Amniotic stem cell (primary cell): ENCODE data around the gene SLC7A5.
"Not testable (repeated sequence)": the region's sequence is repeated elsewhere in the genome, so short reads cannot be mapped to it uniquely, and the experiment has no call there.

ENCODE experiments used
- DNase-seq: peaks from one replicate; lab custom pipeline; 2025; lab: John Stamatoyannopoulos, UW

SLC7A5 gene

GRCh38 chr16:87822108-87822970, 47.0 kb downstream of the SLC7A5 start:
- DNase-seq, result no peak

- no peak for DNase-seq
Observed at GRCh38 chr16:87821376-87822107, 47.8 kb downstream of the SLC7A5 start.

- no peak for DNase-seq
Observed at GRCh38 chr16:87819983-87820382, 49.3 kb downstream of the SLC7A5 start.

- DNase-seq, result no peak
Observed at GRCh38 chr16:87819282-87819681, 50.0 kb downstream of the SLC7A5 start.

- DNase-seq, result no peak
Observed at GRCh38 chr16:87818533-87819161, 50.7 kb downstream of the SLC7A5 start.

GRCh38 chr16:87817910-87818309, 51.4 kb downstream of the SLC7A5 start:
- DNase-seq, result no peak

- DNase-seq, result not testable (repeated sequence)
Observed at GRCh38 chr16:87817370-87817769, 51.9 kb downstream of the SLC7A5 start.

GRCh38 chr16:87816507-87817100, 52.7 kb downstream of the SLC7A5 start:
- no peak for DNase-seq

- DNase-seq, result no peak
Observed at GRCh38 chr16:87815567-87815966, 53.7 kb downstream of the SLC7A5 start.

GRCh38 chr16:87812200-87812656, 57.1 kb downstream of the SLC7A5 start:
- no peak for DNase-seq

- not testable (repeated sequence) for DNase-seq
Observed at GRCh38 chr16:87811454-87811853, 57.9 kb downstream of the SLC7A5 start.

- no peak for DNase-seq
Observed at GRCh38 chr16:87809150-87809902, 60.0 kb downstream of the SLC7A5 start.

- DNase-seq, result no peak
Observed at GRCh38 chr16:87808108-87808507, 61.2 kb downstream of the SLC7A5 start.

- DNase-seq, result peak; percentile 73
Observed at GRCh38 chr16:87806641-87807546, 62.4 kb downstream of the SLC7A5 start.

- DNase-seq, result no peak
Observed at GRCh38 chr16:87806261-87806640, 63.1 kb downstream of the SLC7A5 start.

GRCh38 chr16:87803385-87803784, 65.9 kb downstream of the SLC7A5 start:
- no peak for DNase-seq

- no peak for DNase-seq
Observed at GRCh38 chr16:87802670-87803069, 66.6 kb downstream of the SLC7A5 start.

- DNase-seq, result no peak
Observed at GRCh38 chr16:87801679-87802259, 67.5 kb downstream of the SLC7A5 start.

- no peak for DNase-seq
Observed at GRCh38 chr16:87800497-87800896, 68.8 kb downstream of the SLC7A5 start.

GRCh38 chr16:87795336-87795735, 74.0 kb downstream of the SLC7A5 start:
- DNase-seq, result no peak
